Smooth muscle cell (in vitro differentiated cells): ENCODE data around the gene DDIT3. TPM values are rescaled to one million over a fixed set of nuclear protein-coding genes. Genes with fewer than 3 reads are reported as not detected.

Experiments used
- DNase-seq: peaks from one replicate; lab custom pipeline; 2025; ENCODE audit not compliant: unreplicated experiment; lab: John Stamatoyannopoulos, UW
- H2AFZ ChIP-seq: fragments of 200-600 bp; sonication (generic); 2 replicates; pipeline ENCODE4 v1.6.0; 2016; ENCODE audit warnings: antibody characterized with exemption, low read depth, mild to moderate bottlenecking
- H3F3A ChIP-seq: fragments of 200-600 bp; sonication (generic); 2 replicates; pipeline ENCODE4 v1.6.0; 2017; ENCODE audit warnings: antibody characterized with exemption, low read depth
- H3K27ac ChIP-seq: fragments of 200-600 bp; sonication (generic); 2 replicates; pipeline ENCODE4 v1.5.1; 2016; ENCODE audit warnings: low read depth, mild to moderate bottlenecking
- H3K27me3 ChIP-seq: fragments of 200-600 bp; sonication (generic); 2 replicates; pipeline ENCODE4 v1.6.1; 2016; ENCODE audit warnings: low read depth, mild to moderate bottlenecking
- H3K36me3 ChIP-seq: fragments of 200-600 bp; sonication (generic); 2 replicates; pipeline ENCODE4 v1.5.1; 2016; ENCODE audit warnings: low read depth
- H3K4me1 ChIP-seq: fragments of 200-600 bp; sonication (generic); 2 replicates; pipeline ENCODE4 v1.5.1; 2016; ENCODE audit warnings: low read depth
- H3K4me2 ChIP-seq: fragments of 200-600 bp; sonication (generic); 2 replicates; pipeline ENCODE4 v1.6.0; 2016; ENCODE audit warnings: mild to moderate bottlenecking
- H3K4me3 ChIP-seq: fragments of 200-600 bp; sonication (generic); 2 replicates; pipeline ENCODE4 v1.5.1; 2016; ENCODE audit warnings: mild to moderate bottlenecking
- H3K79me2 ChIP-seq: fragments of 200-600 bp; sonication (generic); 2 replicates; pipeline ENCODE4 v1.6.0; 2016; ENCODE audit warnings: low read depth, mild to moderate bottlenecking
- H3K9ac ChIP-seq: fragments of 200-600 bp; sonication (generic); 2 replicates; pipeline ENCODE4 v1.6.0; 2016; ENCODE audit warnings: low read depth
- H3K9me3 ChIP-seq: fragments of 200-600 bp; sonication (generic); replicated peaks from 2 replicates; pipeline ENCODE4 v1.5.1; 2016; ENCODE audit warnings: low read depth
- H4K20me1 ChIP-seq: fragments of 200-600 bp; sonication (generic); 2 replicates; pipeline ENCODE4 v1.6.0; 2016; ENCODE audit warnings: low read depth
- WGBS: methylation state at CpG from one replicate; pipeline ENCODE4 v1.1.7; 2016; ENCODE audit warnings: low lambda C conversion rate; 5-methylcytosine and 5-hydroxymethylcytosine counted together
- polyA plus RNA-seq: library from polyadenylated mRNA; unstranded; fragments of >200 nt; fragmentation: Nextera tagmentation; extraction: Ambion mirVana; gene quantifications from 2 replicates; pipeline ENCODE4 v1.2.1, GENCODE V29; 2016
- total RNA-seq: library from RNA; depleted of rRNA; stranded (reverse); fragments of >200 nt; gene quantifications from 2 replicates; pipeline ENCODE4 v1.2.3, GENCODE V29; 2014
- TF ChIP-seq, protein P1 (sequence below): fragments of 200-600 bp; sonication (generic); IDR thresholded peaks from 2 replicates; pipeline ENCODE4 v1.5.1; 2017; ENCODE audit warnings: borderline replicate concordance, mild to moderate bottlenecking, antibody characterized with exemption; ENCODE audit not compliant: insufficient read depth, poor library complexity, severe bottlenecking

DDIT3 gene
- total and polyA plus RNA-seq, 2 experiments from 2014 or later, result 25.8 to 27.8 TPM

DNA sequence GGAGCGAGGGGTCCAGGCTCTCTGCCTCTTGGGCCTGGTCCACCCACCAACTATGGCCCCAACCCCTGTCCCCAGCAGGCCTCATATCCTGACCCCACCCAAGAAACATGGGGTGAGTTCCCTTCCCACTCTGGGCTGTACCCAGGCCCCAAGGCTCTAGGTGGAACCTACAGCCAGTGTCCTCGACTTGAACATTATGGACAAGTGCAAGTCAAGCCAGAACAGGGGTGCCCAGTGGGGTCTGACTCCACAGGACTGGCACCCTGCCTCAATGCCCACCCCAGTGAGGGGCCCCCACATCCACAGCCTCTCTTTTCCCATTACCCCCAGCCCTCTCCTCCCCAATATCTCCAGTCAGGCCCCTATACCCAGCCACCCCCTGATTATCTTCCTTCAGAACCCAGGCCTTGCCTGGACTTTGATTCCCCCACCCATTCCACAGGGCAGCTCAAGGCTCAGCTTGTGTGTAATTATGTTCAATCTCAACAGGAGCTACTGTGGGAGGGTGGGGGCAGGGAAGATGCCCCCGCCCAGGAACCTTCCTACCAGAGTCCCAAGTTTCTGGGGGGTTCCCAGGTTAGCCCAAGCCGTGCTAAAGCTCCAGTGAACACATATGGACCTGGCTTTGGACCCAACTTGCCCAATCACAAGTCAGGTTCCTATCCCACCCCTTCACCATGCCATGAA, 49.2 kb downstream of the DDIT3 start:
- no peak overlapping the region for H3K9ac ChIP-seq
- no peak overlapping the region for H3K4me3 ChIP-seq
- no peaks in the 10 kb centered on the region for H3F3A ChIP-seq
- H3K4me2 ChIP-seq, result no peak overlapping the region
- no peaks in the 10 kb centered on the region for H3K9me3 ChIP-seq
- H3K79me2 ChIP-seq, result no peaks in the 10 kb centered on the region
- TF ChIP-seq, protein P1, sequence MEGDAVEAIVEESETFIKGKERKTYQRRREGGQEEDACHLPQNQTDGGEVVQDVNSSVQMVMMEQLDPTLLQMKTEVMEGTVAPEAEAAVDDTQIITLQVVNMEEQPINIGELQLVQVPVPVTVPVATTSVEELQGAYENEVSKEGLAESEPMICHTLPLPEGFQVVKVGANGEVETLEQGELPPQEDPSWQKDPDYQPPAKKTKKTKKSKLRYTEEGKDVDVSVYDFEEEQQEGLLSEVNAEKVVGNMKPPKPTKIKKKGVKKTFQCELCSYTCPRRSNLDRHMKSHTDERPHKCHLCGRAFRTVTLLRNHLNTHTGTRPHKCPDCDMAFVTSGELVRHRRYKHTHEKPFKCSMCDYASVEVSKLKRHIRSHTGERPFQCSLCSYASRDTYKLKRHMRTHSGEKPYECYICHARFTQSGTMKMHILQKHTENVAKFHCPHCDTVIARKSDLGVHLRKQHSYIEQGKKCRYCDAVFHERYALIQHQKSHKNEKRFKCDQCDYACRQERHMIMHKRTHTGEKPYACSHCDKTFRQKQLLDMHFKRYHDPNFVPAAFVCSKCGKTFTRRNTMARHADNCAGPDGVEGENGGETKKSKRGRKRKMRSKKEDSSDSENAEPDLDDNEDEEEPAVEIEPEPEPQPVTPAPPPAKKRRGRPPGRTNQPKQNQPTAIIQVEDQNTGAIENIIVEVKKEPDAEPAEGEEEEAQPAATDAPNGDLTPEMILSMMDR, result no peak
- H4K20me1 ChIP-seq, result no peaks in the 10 kb centered on the region
- no peaks in the 10 kb centered on the region for H3K36me3 ChIP-seq
- DNase-seq, result no peak
- no peak overlapping the region for H3K27ac ChIP-seq
- no peak overlapping the region for H2AFZ ChIP-seq
- 85% methylated on average over 4 of the region's 4 CpGs for WGBS
- peaks cover 12% of the 10 kb centered on the region for H3K4me1 ChIP-seq
- peaks cover 49% of the 10 kb centered on the region for H3K27me3 ChIP-seq

DNA sequence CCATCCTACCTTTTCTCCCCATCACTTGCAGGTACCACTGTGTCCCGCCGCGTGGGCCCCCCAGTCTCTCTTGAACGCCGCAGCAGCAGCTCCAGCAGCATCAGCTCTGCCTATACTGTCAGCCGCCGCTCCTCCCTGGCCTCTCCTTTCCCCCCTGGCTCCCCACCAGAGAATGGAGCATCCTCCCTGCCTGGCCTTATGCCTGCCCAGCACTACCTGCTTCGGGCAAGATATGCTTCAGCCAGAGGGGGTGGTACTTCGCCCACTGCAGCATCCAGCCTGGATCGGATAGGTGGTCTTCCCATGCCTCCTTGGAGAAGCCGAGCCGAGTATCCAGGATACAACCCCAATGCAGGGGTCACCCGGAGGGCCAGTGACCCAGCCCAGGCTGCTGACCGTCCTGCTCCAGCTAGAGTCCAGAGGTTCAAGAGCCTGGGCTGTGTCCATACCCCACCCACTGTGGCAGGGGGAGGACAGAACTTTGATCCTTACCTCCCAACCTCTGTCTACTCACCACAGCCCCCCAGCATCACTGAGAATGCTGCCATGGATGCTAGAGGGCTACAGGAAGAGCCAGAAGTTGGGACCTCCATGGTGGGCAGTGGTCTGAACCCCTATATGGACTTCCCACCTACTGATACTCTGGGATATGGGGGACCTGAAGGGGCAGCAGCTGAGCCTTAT, 49.9 kb downstream of the DDIT3 start:
- Histone ChIP-seq H3K9ac (no peak overlapping the region), H3K4me1 (peaks cover 5% of the 10 kb centered on the region), H3K27ac (no peak overlapping the region), H3K4me2 (no peak overlapping the region), H3K27me3 (peaks cover 42% of the 10 kb centered on the region), H2AFZ (no peak overlapping the region), H3K79me2 (no peaks in the 10 kb centered on the region), H3K36me3 (no peaks in the 10 kb centered on the region), H3K9me3 (no peaks in the 10 kb centered on the region), H3K4me3 (no peak overlapping the region), H3F3A (no peaks in the 10 kb centered on the region), H4K20me1 (no peaks in the 10 kb centered on the region)
- 98% methylated on average over 14 of the region's 14 CpGs for WGBS
- TF ChIP-seq, protein P1, result no peak
- DNase-seq, result no peak

DNA sequence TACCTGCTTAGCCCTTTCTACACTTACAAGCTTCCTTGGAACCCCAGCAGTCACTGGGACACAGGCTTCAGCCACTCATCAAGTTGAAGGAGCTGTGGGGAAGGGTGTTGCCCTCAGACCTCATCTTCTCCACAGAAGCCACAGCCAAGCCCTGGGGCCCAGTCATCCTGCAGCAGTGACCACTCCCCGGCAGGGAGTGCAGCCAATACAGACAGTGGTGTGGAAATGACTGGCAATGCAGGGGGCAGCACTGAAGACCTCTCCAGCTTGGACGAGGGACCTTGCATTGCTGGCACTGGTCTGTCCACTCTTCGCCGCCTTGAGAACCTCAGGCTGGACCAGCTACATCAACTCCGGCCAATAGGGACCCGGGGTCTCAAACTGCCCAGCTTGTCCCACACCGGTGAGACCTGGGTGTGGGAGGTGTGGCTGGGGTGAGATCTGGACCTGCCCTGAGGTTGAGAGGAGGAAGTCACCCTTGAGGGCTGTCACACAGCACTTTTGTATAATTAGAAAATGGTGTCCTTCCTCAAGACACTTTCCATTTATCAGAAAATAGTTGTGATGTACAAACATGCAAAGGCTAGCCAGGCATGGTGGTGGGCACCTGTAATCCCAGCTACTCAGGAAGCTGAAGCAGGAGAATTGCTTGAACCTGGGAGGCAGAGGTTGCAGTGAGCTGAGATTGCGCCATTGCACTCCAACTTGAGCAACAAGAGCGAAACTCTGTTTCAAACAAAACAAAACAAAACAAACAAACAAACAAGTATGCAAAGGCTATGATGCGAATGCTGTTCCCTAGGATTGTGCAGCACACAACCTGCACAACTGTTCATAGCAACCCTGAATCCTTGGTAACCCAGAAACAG, 50.8 kb downstream of the DDIT3 start:
- TF ChIP-seq, protein P1, result no peak
- no peaks in the 10 kb centered on the region for H4K20me1 ChIP-seq
- DNase-seq, result no peak
- no peak overlapping the region for H3K4me3 ChIP-seq
- no peak overlapping the region for H2AFZ ChIP-seq
- WGBS, result 87% methylated on average over 10 of the region's 10 CpGs
- H3K27me3 ChIP-seq, result peaks cover 33% of the 10 kb centered on the region
- no peaks in the 10 kb centered on the region for H3K4me1 ChIP-seq
- H3K4me2 ChIP-seq, result no peak overlapping the region
- no peaks in the 10 kb centered on the region for H3K36me3 ChIP-seq
- no peak overlapping the region for H3K27ac ChIP-seq
- no peak overlapping the region for H3K9ac ChIP-seq
- no peaks in the 10 kb centered on the region for H3F3A ChIP-seq
- H3K79me2 ChIP-seq, result no peaks in the 10 kb centered on the region
- H3K9me3 ChIP-seq, result no peaks in the 10 kb centered on the region
